ENCODE results near the gene PLRG1.
A peak's percentile ranks its signal among the peaks of the same experiment; 100 is the strongest.
"Not testable (repeated sequence)": the region's sequence is repeated elsewhere in the genome, so short reads cannot be mapped to it uniquely, and the experiment has no call there.

Gene PLRG1

DNA sequence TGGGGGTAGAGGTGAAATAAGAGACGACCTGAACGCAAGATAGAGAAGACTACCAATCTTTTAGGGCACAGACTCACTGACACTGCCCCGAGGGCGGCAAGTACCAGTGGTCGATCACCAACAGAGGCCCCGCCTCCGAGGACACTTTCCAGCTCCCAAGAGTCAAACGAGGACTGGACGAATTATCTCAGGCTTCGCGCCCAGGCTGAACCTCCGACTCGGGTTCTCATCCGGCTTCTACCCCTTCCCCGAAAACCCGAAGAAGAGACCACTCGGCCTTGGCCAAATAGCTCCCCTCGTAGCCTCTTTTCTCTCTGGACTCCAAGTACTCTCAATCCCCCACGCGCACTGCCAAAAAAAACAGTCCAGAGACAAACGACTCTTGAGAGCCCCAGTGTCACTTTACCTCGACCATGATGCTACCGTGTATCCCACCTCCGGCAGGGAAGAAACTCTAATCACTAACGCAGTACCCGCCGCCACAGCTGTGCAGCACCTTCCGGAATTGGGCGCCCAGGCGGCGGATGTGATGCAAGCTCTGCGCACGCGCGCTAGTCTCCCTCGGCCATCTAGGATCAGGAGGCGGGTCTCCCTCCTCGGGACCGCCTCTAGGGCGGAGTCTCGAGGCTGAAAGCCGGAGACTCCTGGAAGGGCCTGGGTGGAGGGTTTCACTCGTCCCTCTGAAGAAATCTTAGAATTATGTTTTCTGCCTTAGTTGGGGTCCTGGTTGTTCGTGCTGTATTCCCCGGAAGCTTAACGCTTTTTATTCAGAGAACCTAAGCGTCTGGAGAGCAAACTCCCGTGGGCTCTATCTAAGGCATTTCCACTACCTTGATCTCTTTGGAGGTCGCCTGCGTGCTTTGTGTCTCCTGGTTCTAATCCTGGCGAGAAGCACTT, at the start of gene PLRG1:
Gene PLRG1, minus strand, starts transcription at position 507 of the 897 bp plus-strand sequence. Its CDS starts 92 bp downstream, at position 415.
- peak; percentile 90 for DNase-seq (ENCODE audit: low read depth)

DNA sequence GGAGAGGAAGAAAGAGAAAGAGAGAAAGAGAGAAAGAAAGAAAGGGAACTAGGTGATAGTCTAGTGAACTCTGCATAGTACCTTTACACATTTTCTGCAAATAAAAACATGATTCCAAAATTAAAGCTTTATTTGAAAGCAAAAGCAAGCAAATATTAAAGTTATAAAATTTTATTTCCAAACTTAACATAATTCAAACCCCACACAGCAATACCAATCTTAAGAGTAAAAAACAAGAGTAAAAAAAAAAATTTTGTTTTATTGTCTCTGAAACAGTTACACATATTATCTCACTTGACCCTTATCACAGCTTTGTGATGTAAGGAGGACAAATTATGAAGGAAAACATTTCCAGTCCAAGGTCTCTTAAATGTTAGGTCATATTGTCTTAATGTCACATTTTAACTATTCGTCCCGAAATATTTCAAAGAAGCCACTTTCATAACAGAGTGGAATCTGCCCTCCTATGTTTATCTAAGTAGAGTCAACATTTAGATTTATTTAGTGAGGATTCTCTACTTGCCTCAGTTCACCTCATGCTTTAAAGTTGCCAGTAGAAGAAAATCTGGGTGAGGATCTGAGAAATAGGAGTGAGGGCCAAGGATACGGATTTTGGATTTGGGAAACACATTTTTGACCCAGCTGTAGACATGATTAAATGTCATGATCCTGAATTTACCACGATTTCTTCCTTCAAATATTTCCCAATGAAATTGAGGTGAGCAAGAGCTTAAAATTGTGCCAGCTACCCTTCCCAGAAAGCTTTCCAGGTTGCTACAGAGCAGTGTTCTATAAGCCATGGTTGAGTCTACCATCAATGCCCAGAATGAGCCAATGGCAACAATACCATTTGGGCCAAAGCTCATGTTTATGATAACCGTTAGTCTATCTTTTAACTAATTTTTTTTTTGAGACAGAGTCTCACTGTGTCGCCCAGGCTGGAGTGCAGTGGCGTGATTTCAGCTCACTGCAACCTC, 47.9 kb upstream of the PLRG1 start:
- DNase-seq (ENCODE audit: low read depth), result no peak

DNA sequence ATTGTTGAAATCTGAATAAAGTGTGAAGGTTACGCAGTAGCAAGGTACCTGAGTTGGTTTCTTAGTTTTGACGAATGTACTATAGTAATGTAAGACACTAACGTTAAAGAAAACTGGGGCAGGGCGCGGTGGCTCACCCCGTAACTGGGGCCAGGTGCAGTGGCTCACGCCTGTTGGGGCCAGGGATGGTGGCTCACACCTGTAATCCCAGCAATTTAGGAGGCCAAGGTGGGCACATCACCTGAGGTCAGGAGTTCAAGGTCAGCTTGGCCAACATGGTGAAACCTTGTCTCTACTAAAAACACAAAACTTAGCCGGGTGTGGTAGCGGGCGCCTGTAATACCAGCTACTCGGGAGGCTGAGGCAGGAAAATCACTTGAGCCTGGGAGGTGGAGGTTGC, 47.1 kb upstream of the PLRG1 start:
- DNase-seq (ENCODE audit: low read depth), result not testable (repeated sequence)

GRCh38 chr4:154595807-154596206, 45.6 kb upstream of the PLRG1 start:
- no peak for DNase-seq (ENCODE audit: low read depth)

DNA sequence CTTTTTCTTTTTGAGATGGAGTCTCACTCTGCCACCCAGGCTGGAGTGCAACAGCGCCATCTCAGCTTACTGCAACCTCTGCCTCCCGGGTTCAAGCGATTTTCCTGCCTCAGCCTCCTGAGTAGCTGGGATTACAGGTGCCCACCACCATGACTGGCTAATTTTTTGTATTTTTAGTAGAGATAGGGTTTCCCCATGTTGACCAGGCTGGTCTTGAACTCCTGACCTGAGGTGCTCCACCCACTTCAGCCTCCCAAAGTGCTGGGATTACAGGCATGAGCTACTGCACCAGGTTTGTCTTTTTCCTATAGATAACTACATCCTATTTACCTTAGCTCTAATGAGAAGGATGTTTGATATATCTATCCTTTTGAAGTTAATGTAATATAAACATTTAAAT, 44.1 kb upstream of the PLRG1 start:
- not testable (repeated sequence) for DNase-seq (ENCODE audit: low read depth)

DNA sequence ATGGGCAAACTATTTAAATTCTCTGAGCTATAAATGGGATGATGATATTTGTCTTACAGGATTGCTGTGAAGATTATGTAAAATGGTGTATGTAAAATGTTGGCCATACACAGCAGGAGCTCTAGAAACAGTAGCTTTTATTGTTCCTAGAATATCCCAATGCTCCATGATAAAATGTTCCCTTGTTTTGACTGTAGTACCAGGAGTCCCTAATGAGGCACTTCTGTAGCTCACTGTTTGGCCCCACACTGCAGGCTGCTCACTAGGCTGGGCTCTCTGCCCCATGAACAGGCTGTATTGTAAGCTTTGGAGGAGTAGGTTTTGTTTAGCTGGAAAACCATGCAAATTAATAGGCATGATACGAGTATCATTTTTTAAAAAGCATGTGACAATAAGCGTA, 43.7 kb upstream of the PLRG1 start:
- no peak for DNase-seq (ENCODE audit: low read depth)

DNA sequence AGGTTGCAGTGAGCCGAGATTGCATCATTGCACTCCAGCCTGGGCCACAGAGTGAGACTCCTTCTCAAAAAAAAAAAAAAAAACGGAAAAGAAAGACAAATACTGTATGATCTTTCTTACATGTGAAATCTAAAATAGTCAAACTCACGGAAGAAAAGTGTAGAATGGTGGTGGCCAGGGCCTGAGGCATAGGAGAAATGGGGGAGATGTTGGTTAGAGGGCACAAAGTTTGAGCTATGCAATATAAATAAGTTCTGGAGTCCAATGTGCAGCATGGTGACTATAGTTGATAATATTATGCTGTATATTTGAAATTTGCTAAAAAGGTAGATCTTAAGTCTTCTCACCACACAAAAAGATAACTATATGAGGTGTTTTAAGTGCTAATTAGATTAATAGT, 41.7 kb upstream of the PLRG1 start:
- DNase-seq (ENCODE audit: low read depth), result no peak

GRCh38 chr4:154590329-154591006, 40.3 kb upstream of the PLRG1 start, which contains the start of gene FGA:
Gene FGA, minus strand, starts transcription at chr4:154590742. Its CDS starts 55 bp downstream, at chr4:154590687.
- DNase-seq (ENCODE audit: low read depth), result no peak

GRCh38 chr4:154589296-154590197, 39.3 kb upstream of the PLRG1 start:
- DNase-seq (ENCODE audit: low read depth), result no peak

- no peak for DNase-seq (ENCODE audit: low read depth)
These were observed 38.0 kb upstream of the PLRG1 start for GRCh38 chr4:154588198-154588597.

DNA sequence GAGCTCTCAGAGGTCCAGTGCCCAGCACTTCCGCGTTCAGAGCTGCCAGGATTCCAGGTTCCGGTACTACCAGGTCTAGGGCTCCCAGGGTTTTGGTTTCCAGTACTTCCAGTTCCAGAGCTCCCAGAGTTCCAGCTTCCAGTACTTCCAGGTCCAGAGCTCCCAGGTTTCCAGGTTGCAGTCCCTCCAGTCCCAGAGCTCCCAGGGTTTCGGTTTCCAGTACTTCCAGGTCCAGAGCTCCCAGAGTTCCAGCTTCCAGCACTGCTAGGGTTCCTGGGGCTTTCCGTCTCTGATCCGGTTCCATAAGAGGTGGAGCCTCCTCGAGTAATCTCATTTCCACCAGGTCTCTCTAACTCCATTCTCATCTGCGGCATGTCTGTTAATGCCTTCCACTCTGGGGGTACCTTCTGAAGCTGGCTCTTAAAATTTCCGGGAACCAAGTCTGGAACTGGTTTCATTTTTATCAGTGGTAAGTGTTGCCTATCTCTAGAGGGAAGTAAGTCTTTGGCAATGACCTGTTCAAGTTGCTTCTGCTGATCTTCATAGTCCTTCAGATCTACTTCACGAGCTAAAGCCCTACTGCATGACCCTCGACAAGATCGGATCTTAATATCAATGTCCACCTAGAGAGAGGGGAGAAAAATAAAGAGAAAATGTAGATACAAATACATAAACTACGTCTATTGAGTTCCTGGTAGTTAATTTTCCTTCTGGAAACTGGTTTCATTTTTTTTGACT, 36.3 kb upstream of the PLRG1 start:
- DNase-seq (ENCODE audit: low read depth), result no peak

DNA sequence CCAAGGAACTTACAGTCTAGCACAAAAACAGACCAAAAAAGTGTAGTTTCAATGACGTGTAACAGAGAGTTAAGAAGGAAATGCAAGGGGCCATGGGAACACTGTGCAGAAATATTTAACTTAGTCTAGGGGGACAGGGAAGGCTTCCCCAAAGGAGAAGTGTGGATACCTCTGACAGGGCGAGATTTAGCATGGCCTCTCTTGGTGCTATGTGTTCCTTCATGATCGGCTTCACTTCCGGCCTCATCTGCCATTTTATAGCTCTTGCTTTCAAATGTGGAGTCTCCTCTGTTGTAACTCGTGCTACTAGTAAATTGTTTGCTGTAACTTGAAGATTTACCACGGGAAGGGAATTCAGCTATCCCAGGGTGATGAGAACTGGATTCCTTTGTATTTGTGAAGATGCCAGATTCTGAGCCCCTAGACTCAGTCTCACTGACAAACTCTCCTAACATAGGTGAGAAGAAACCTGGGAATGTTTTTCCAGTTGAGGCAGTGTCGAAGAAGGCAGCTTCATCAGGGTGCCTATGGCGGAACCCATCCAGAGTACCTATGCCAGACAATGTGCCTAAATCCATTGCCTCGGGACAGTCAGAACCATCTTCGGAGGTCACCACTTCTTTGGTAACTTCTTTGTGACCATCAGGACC, 35.3 kb upstream of the PLRG1 start:
- no peak for DNase-seq (ENCODE audit: low read depth)

DNA sequence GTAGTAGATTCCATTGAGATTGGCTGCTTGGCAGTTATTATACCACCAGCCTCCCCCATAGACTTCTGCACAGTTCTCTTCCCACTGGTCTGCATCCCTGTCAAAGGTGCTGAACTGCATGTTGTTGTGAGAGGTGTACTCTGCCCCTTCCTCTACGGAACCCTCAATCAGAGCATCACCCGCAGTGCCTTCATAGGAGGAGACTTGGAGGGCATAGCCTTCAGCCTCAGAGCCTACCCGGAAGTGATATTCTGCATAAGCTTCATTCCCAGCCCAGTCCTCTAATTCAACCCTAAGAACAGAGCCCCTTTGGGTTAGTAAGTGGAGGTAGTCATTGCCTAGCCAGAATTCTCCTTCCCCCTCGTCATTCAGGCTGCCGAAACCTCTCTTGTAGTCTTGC, 34.1 kb upstream of the PLRG1 start:
- no peak for DNase-seq (ENCODE audit: low read depth)

GRCh38 chr4:154583677-154584076, 33.5 kb upstream of the PLRG1 start:
- DNase-seq (ENCODE audit: low read depth), result no peak

- no peak for DNase-seq (ENCODE audit: low read depth)
These were observed 33.0 kb upstream of the PLRG1 start for GRCh38 chr4:154583230-154583629.

GRCh38 chr4:154582723-154583122, 32.5 kb upstream of the PLRG1 start:
- no peak for DNase-seq (ENCODE audit: low read depth)

- DNase-seq (ENCODE audit: low read depth), result no peak
These were observed 29.7 kb upstream of the PLRG1 start for GRCh38 chr4:154579927-154580326.

- DNase-seq (ENCODE audit: low read depth), result no peak
These were observed 28.7 kb upstream of the PLRG1 start for GRCh38 chr4:154578919-154579318.

DNA sequence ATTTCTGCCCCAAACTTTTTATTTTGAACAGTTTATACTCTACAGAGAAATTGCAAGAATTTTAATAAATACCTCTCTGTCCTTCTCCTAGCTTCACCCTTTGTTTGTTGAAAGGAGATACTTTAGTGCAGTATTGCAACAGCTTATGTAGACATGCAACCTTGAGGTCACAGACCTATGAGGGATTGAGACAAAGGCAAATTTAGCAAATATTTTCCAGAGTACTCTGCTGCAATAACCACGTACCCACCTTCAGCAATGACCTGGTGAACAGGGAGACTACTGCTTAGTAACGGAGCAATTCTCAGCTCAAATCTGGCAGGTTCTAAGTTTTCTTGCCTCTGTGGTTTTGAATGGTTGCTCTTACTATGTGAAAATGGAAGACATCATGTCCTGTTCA, 27.1 kb upstream of the PLRG1 start:
- no peak for DNase-seq (ENCODE audit: low read depth)

GRCh38 chr4:154574311-154574710, 24.1 kb upstream of the PLRG1 start:
- no peak for DNase-seq (ENCODE audit: low read depth)

Data from T-helper 22 cell (primary cell).